HL-60/S4 treated with retinoic acid at 250 ng/mL for 4 days and 3 days (cell line): ENCODE results near the gene HHEX.

Experiments used
- in situ Hi-C: fragments of 300-500 bp; cut with MboI; formaldehyde crosslinking; loops from 2 replicates; pipeline ENCODE4 v1.7.0; 2022; ENCODE audit warnings: low sequenced_read_pairs

The HHEX gene

GRCh38 chr10:92692697-92693533 is 3.2 kb downstream of the HHEX start:
- in situ Hi-C loops: no loop called here

- in situ Hi-C loops: no loop called here
These were observed 3.8 kb downstream of the HHEX start for GRCh38 chr10:92693534-92693893.

GRCh38 chr10:92695679-92696605 is 6.2 kb downstream of the HHEX start:
- in situ Hi-C loops: no loop called here

GRCh38 chr10:92696606-92697383 is 7.0 kb downstream of the HHEX start:
- in situ Hi-C loops: no loop called here

- in situ Hi-C loops: no loop called here
These were observed 8.1 kb downstream of the HHEX start for GRCh38 chr10:92697663-92698511.

GRCh38 chr10:92699193-92699517 is 9.4 kb downstream of the HHEX start:
- in situ Hi-C loops: no loop called here

GRCh38 chr10:92699518-92700381 is 10.0 kb downstream of the HHEX start:
- in situ Hi-C loops: no loop called here

GRCh38 chr10:92702301-92702916 is 12.7 kb downstream of the HHEX start:
- in situ Hi-C loops: no loop called here

- in situ Hi-C loops: no loop called here
These were observed 22.5 kb downstream of the HHEX start for GRCh38 chr10:92712016-92712889.

- in situ Hi-C loops: no loop called here
These were observed 24.5 kb downstream of the HHEX start for GRCh38 chr10:92714152-92714845.

- in situ Hi-C loops: no loop called here
These were observed 25.1 kb downstream of the HHEX start for GRCh38 chr10:92714872-92715271.

- in situ Hi-C loops: no loop called here
These were observed 30.5 kb downstream of the HHEX start for GRCh38 chr10:92719991-92720830.

- in situ Hi-C loops: no loop called here
These were observed 31.0 kb downstream of the HHEX start for GRCh38 chr10:92720831-92721165.

GRCh38 chr10:92722349-92722748 is 32.6 kb downstream of the HHEX start:
- in situ Hi-C loops: no loop called here

GRCh38 chr10:92727141-92727540 is 37.4 kb downstream of the HHEX start:
- in situ Hi-C loops: no loop called here

GRCh38 chr10:92727550-92727949 is 37.8 kb downstream of the HHEX start:
- in situ Hi-C loops: no loop called here

- in situ Hi-C loops: no loop called here
These were observed 40.1 kb downstream of the HHEX start for GRCh38 chr10:92729886-92730285.
